GM12878 (cell line): Measurements from ENCODE around the gene METTL13. TPM values are rescaled to one million over a fixed set of nuclear protein-coding genes. Genes with fewer than 3 reads are reported as not detected.

ENCODE experiments used
- ATAC-seq: fragments of 200-7000 bp; cut with Tn5 transposase; 3 replicates; pipeline ENCODE4 v1.9.1; 2020; ENCODE audit warnings: mild to moderate bottlenecking, moderate library complexity
- BruUV-seq: library from RNA; stranded (reverse); fragments of 400-500 nt; replicated peaks from 2 replicates; lab custom pipeline; 2021; lab: Mats Ljungman, UMichigan
- CTCF ChIA-PET: fragments of 300-600 bp; sonication (Branson Sonifier 250); formaldehyde crosslinking; extraction: SDS; loops from one replicate; lab custom pipeline; 2021; ENCODE audit warnings: inconsistent platforms; lab: Yijun Ruan, JAX
- POLR2A ChIA-PET: fragments of 350-600 bp; formaldehyde crosslinking; extraction: SDS; loops from one replicate; lab custom pipeline; 2021; ENCODE audit warnings: inconsistent platforms; lab: Charles Lee
- RAD21 ChIA-PET: fragments of 300-600 bp; sonication (Branson Sonifier 250); formaldehyde crosslinking; loops from one replicate; lab custom pipeline; 2023; ENCODE audit warnings: antibody characterized with exemption; ENCODE audit not compliant: unreplicated experiment; lab: Charles Lee
- SMC1A ChIA-PET: fragments of 300-600 bp; sonication (Branson Sonifier 250); formaldehyde crosslinking; loops from one replicate; lab custom pipeline; 2023; ENCODE audit not compliant: unreplicated experiment, uncharacterized antibody; lab: Charles Lee
- DNase-seq: peaks from one replicate; pipeline ENCODE4 v3.0.0-alpha.2; 2011; ENCODE audit warnings: low read depth, low spot score
- FAIRE-seq: peaks from 3 replicates; lab custom pipeline; 2011; peaks lifted over from hg19 to GRCh38; lab: Jason Lieb, UNC
- H2AFZ ChIP-seq: 2 replicates; pipeline ENCODE4 v1.6.0; 2011; ENCODE audit warnings: low read depth, low read length, control low read depth; ENCODE audit not compliant: control insufficient read depth
- H3K27ac ChIP-seq: 2 replicates; pipeline ENCODE4 v1.5.1; 2011; ENCODE audit warnings: control low read depth; ENCODE audit not compliant: control insufficient read depth, insufficient read depth
- H3K27me3 ChIP-seq, 2 experiments: replicated peaks in 1 of 2; 2 replicates each; pipeline versions ENCODE4 v1.6.0 to v1.6.1; 2011; ENCODE audit warnings: low read length in 1 of 2; ENCODE audit not compliant: control insufficient read depth in 2 of 2, insufficient read depth in 2 of 2
- H3K36me3 ChIP-seq, 2 experiments: 2 replicates each; pipeline ENCODE4 v1.5.1; 2011; ENCODE audit warnings: low read length in 1 of 2; ENCODE audit not compliant: control insufficient read depth in 2 of 2, insufficient read depth in 2 of 2
- H3K4me1 ChIP-seq: 2 replicates; pipeline ENCODE4 v1.6.1; 2011; ENCODE audit warnings: mild to moderate bottlenecking, low read length, moderate library complexity, mixed read lengths; ENCODE audit not compliant: control insufficient read depth, insufficient read depth
- H3K4me2 ChIP-seq: 2 replicates; pipeline ENCODE4 v1.6.0; 2011; ENCODE audit warnings: control low read depth; ENCODE audit not compliant: control insufficient read depth, insufficient read depth
- H3K4me3 ChIP-seq: fragments of 200-600 bp; sonication (generic); 2 replicates; pipeline ENCODE4 v1.5.1; 2016
- H3K79me2 ChIP-seq: 2 replicates; pipeline ENCODE4 v1.6.0; 2011; ENCODE audit warnings: low read length; ENCODE audit not compliant: control insufficient read depth, insufficient read depth
- H3K9ac ChIP-seq: 2 replicates; pipeline ENCODE4 v1.8.0; 2011; ENCODE audit warnings: low read length, control low read depth, mixed read lengths; ENCODE audit not compliant: control insufficient read depth, insufficient read depth
- H3K9me3 ChIP-seq: replicated peaks from 3 replicates; pipeline ENCODE4 v1.5.1; 2011; ENCODE audit warnings: mild to moderate bottlenecking, low read length; ENCODE audit not compliant: control insufficient read depth, insufficient read depth
- H4K20me1 ChIP-seq: 2 replicates; pipeline ENCODE4 v1.6.0; 2011; ENCODE audit not compliant: control insufficient read depth, insufficient read depth
- CHD2 ChIP-seq: IDR thresholded peaks from 2 replicates; pipeline ENCODE4 v1.6.1; 2011; ENCODE audit warnings: low read depth, low read length, improper control_type of control experiment, borderline replicate concordance
- ELK1 ChIP-seq: IDR thresholded peaks from 2 replicates; pipeline ENCODE4 v1.6.1; 2012; ENCODE audit warnings: low read depth, low read length, improper control_type of control experiment
- IRF3 ChIP-seq: fragments of 450-650 bp; IDR thresholded peaks from 2 replicates; pipeline ENCODE4 v1.6.1; 2014; ENCODE audit warnings: mild to moderate bottlenecking
- SP1 ChIP-seq: IDR thresholded peaks from one replicate; pipeline ENCODE4 v1.6.1; 2011; ENCODE audit warnings: low read depth, low read length
- WGBS: methylation state at CpG from one replicate; pipeline ENCODE4 v1.1.6; 2016; ENCODE audit warnings: low lambda C conversion rate; ENCODE audit not compliant: insufficient replicate concordance, insufficient coverage; ENCODE audit errors: missing lambda C conversion rate; 5-methylcytosine and 5-hydroxymethylcytosine counted together
- in situ Hi-C: fragments of 300-500 bp; cut with MboI; formaldehyde crosslinking; loops from 9 replicates; pipeline ENCODE4 v1.14.3; 2018; ENCODE audit warnings: mixed read lengths
- intact Hi-C: fragments of 100-400 bp; cut with micrococcal nuclease; formaldehyde crosslinking; loops from one replicate; pipeline ENCODE4 v1.14.2; 2022; ENCODE audit not compliant: unreplicated experiment
- polyA plus RNA-seq, 11 experiments: library from polyadenylated mRNA; depleted of rRNA in 4 of 11; unstranded in 6 of 11; stranded (reverse) in 5 of 11; fragments of >200 nt; fragmentation: Nextera tagmentation in 4 of 11; fragmentation: Illumina TruSeq in 1 of 11; extraction: Ambion mirVana in 4 of 11; extraction: Trizol in 1 of 11; gene quantifications; 1 replicate in 1 of 11; 2 replicates in 10 of 11; pipeline versions ENCODE4 v1.2.1 to v1.2.3, GENCODE V29; 2011 to 2016; ENCODE audit warnings: inconsistent platforms in 2 of 11, missing spikeins in 2 of 11, low read depth in 1 of 11
- total RNA-seq, 4 experiments: library from RNA; depleted of rRNA in 3 of 4; stranded (reverse); fragments of >200 nt in 3 of 4; fragmentation: Illumina TruSeq in 1 of 4; extraction: Trizol in 1 of 4; gene quantifications; 2 replicates each; pipeline versions ENCODE4 v1.2.1 to v1.2.3, GENCODE V29; 2013 to 2021

The METTL13 gene
- total and polyA plus RNA-seq, 10 of the 15 experiments (the other 5 are each of a cell fraction or from before 2014, with no cell fraction given) = 12.2 to 47.2 (median 35.0) TPM

- H3K4me2 ChIP-seq = no peak overlapping the region
- no peak for ATAC-seq
- no peak overlapping the region for H3K27ac ChIP-seq
- RAD21 ChIA-PET = no interaction called here
- no peak for DNase-seq
- intact Hi-C loops = loop anchor here (10.0 kb wide), 1 partner anchor 142 kb away; no protein-coding TSS in a partner anchor
- no peaks in the 10 kb centered on the region for H3K27me3 ChIP-seq
- BruUV-seq = no TSS peak
- H3K36me3 ChIP-seq = peaks cover 14 to 28% of the 10 kb centered on the region in 2 experiments
- no peak for TF ChIP-seq CHD2
- no peak for TF ChIP-seq IRF3
- TF ChIP-seq ELK1 = no peak
- no peak for TF ChIP-seq SP1
- no peaks in the 10 kb centered on the region for H3K9me3 ChIP-seq
- H4K20me1 ChIP-seq = no peaks in the 10 kb centered on the region
- H3K79me2 ChIP-seq = peaks cover 39% of the 10 kb centered on the region
- in situ Hi-C loops = loop anchor here (25.0 kb wide), 1 partner anchor 651 kb away; the partner anchor contains the start of gene PIGC
- SMC1A ChIA-PET = interaction anchor here (3.8 kb wide), 1 partner anchor 14 kb away, joined by 11 read pairs; no protein-coding TSS in a partner anchor
- H3K4me1 ChIP-seq = peaks cover 10% of the 10 kb centered on the region; the same call in 1 of the 2 replicates
- WGBS = 100% methylated on average over 2 of the region's 2 CpGs
- H3K9ac ChIP-seq = no peak overlapping the region
- CTCF ChIA-PET = interaction anchor here (4.3 kb wide), 1 partner anchor 14 kb away, joined by 29 read pairs; no protein-coding TSS in a partner anchor
- no peak for FAIRE-seq
- H2AFZ ChIP-seq = no peak overlapping the region
- POLR2A ChIA-PET = interaction anchor here (0.6 kb wide), 1 partner anchor 157 kb away, joined by 3 read pairs; no protein-coding TSS in a partner anchor
- H3K4me3 ChIP-seq = no peak overlapping the region
Observed at GRCh38 chr1:171786534-171786933, 5.1 kb downstream of the METTL13 start.
